Measurements from ENCODE around the gene BTBD9.

BTBD9 gene

DNA sequence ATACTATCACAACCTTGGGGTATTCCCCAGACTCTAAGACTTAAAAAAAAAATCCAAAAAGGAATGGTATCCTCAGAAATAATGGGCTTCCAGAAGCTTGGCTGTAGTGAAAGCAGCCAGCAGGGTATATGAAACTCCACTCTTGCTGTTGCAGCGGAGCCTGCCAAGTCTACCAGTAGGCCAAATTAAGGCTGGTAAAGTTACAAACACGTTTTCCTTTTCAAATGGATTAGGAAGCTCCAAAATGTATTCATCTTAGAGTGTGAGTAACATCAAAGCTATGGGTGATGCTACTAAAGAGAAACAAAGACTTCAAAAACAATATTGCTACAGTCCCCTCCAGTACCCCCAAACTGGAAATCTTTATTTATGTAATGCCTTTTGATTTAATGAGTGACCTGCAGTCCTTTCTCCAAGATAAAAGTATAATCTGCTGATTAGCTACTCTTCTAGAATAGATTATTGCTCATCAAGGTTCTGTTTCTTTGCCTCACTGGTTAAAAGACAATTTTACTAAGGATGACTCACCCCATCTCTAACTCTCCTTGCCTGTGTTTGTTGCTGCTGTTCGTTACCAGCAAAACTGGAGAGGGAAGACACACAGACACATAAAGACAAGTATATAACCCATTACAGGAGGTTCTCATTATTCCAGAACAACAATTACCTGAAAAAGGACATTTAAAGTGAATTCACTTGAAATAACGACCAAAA is 84.9 kb downstream of the BTBD9 start:
- DNase-seq (ENCODE audit: low spot score): no peak

GRCh38 chr6:38554014-38554413 is 85.7 kb downstream of the BTBD9 start:
- no peak for DNase-seq (ENCODE audit: low spot score)

DNA sequence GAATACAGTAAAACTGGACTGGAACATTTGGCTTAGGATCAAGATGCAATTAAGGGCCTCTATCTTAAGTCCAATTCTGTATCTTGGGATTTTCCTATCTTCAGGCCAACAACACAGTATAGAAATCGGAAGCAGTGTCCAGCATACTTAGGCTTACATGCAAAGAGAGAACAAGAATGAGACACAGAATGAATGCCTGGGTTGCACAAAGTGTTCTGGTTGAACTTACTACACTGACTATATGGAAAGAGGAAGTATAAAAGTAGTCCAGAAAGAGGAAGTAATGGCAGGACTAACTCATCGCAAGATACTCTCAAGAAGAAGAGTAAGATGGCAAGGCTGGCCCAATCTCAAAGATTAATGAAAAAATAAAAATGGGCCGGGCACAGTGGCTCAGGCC is 87.6 kb downstream of the BTBD9 start:
- DNase-seq (ENCODE audit: low spot score): no peak

GRCh38 chr6:38549795-38550194 is 89.9 kb downstream of the BTBD9 start:
- no peak for DNase-seq (ENCODE audit: low spot score)

DNA sequence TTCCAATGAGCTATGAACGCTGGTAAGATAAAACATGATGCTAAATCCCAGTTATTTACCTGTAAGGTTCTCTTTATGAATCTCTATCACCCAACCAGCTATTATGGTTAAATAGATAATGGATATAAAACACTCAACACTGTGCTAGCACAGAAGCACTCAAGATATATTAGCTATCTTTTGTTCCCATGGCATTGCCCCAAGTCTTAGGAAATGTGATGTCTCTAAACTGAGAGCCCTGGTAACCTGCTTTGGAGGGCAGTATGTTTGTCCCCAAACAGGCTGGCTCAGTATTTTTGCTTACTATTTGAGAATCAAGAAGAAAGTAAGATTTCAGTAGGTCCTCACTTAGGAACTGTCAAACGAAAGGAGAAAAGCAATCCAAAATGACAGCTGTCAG is 90.5 kb downstream of the BTBD9 start:
- no peak for DNase-seq (ENCODE audit: low spot score)

DNA sequence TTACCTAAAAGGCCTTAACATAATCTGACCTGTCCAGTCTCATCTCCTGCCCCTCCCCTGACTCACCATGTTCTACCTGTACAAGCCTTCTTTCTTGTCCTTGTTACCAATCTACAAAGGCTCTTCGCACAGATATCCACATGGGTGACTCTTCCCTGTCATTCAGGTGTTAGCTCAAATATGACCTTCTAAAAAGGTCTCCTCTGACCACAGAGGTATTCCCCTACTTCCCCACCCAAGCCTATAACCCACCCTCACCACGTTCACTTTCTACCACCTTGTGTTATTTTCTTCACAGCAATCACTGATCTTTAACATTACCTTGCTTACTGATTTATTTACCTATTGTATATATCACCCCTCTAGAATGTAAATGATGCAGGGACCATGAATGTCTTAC is 96.7 kb downstream of the BTBD9 start:
- DNase-seq (ENCODE audit: low spot score): no peak

DNA sequence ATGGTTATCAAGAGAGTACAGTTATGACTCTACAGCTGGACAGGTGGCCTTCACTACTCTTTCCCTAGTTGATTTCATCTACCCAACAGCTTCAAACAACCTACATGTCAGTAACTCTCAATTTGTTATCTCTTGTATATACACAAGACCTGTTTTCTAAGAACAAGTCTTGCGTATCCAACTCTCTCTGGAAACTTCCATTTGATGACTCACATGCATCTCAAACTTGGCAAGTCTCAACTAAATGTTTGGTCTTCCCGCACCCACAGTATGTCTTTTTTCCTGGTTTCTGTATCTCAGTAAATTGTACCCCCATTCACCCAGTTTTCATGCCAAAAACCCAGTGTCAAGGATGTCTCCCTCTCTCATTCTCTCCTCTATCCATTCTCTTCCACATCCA is 97.7 kb downstream of the BTBD9 start:
- no peak for DNase-seq (ENCODE audit: low spot score)

DNA sequence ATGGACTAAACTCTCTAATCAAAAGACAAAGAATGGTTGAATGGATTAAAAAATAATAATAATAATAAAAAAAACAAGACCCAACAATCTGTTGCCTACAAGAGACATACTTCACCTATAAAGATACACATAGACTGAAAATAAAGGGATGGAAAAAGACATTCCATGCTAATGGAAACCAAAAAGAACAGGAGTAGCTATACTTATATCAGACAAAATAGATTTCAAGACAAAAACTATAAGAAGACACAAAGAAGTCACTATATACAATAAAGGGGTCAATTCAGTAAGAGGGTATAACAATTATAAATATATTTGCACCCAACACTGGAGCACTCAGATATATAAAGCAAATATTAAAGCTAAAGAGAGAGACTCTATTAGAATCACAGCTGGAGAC is 106.7 kb downstream of the BTBD9 start:
- no peak for DNase-seq (ENCODE audit: low spot score)

- DNase-seq (ENCODE audit: low spot score): no peak
These were observed 108.6 kb downstream of the BTBD9 start for GRCh38 chr6:38531134-38531533.

DNA sequence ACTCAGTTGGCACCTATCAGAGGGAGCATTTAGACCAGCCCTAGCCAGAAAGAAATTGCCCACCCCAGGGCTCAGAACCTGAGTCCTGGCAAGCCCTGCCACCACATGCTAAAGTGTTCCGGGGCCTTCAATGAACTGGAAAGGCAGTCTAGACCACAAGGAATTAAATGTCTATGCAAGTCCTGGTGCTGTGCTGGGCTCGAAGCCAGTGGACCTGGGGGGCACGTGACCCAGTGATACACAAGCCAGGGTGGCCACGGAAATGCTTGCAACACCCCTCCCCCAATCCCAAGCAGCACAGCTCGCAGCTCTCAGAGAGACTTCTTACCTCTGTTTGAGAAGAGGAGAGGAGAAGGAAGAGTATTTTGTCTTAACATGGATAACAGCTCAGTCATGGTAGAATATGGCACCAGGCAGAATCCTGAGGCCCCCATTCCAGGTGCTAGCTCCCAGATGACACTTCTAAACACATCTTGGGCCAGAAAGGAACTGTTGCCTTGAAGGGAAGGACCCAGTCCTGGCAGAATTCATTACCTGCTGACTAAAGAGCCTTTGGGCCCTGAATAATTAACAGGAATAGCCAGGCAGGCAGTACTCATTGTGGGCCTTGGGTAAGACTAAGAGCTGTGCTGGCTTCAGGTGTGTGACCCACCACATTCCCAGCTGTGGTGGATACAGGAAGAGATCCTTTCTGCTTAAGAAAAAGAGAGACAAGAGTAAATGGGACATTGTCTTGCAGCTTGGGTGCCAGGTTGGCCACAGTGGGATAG is 111.3 kb downstream of the BTBD9 start:
- DNase-seq (ENCODE audit: low spot score): no peak

GRCh38 chr6:38527371-38527770 is 112.4 kb downstream of the BTBD9 start:
- DNase-seq (ENCODE audit: low spot score): no peak

GRCh38 chr6:38525888-38526287 is 113.8 kb downstream of the BTBD9 start:
- DNase-seq (ENCODE audit: low spot score): no peak

- no peak for DNase-seq (ENCODE audit: low spot score)
These were observed 115.1 kb downstream of the BTBD9 start for GRCh38 chr6:38524436-38525145.

- DNase-seq (ENCODE audit: low spot score): no peak
These were observed 117.4 kb downstream of the BTBD9 start for GRCh38 chr6:38522322-38522721.

- DNase-seq (ENCODE audit: low spot score): no peak
These were observed 121.0 kb downstream of the BTBD9 start for GRCh38 chr6:38518511-38519304.

GRCh38 chr6:38517005-38517404 is 122.7 kb downstream of the BTBD9 start:
- DNase-seq (ENCODE audit: low spot score): no peak

- DNase-seq (ENCODE audit: low spot score): no peak
These were observed 125.3 kb downstream of the BTBD9 start for GRCh38 chr6:38514399-38514798.

- DNase-seq (ENCODE audit: low spot score): no peak
These were observed 127.5 kb downstream of the BTBD9 start for GRCh38 chr6:38512211-38512610.

- DNase-seq (ENCODE audit: low spot score): no peak
These were observed 129.5 kb downstream of the BTBD9 start for GRCh38 chr6:38510205-38510604.

GRCh38 chr6:38509713-38510112 is 130.0 kb downstream of the BTBD9 start:
- no peak for DNase-seq (ENCODE audit: low spot score)

DNA sequence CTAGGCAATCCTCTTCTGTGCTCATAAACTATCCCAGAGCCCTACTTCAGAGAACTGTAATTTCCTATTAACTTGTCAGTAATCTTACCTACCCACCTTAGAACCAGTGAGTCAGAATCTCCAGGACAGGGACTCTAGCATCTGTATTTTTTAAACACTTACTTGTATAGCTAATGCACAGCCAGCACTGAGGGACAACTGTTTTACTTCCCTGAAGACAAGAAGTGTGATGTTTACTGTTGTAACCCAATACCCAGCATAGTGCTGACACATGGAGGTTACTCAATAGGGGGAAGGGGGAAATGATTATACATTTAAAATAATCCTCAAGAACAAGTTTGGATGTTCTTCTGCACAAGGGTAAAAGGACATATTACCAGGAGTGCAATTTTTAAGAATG is 130.8 kb downstream of the BTBD9 start:
- no peak for DNase-seq (ENCODE audit: low spot score)

- DNase-seq (ENCODE audit: low spot score): no peak
These were observed 131.4 kb downstream of the BTBD9 start for GRCh38 chr6:38508286-38508685.
